Endodermal cell (in vitro differentiated cells): ENCODE data around the gene TNNI3K. TPM values are rescaled to one million over a fixed set of nuclear protein-coding genes. Genes with fewer than 3 reads are reported as not detected.

Source experiments
- DNase-seq: peaks from one replicate; pipeline ENCODE4 v3.0.0-alpha.2; 2017
- H3K27ac ChIP-seq: 2 replicates; pipeline ENCODE4 v1.5.1; 2013; ENCODE audit warnings: mild to moderate bottlenecking, low read depth, low read length, moderate library complexity
- H3K27me3 ChIP-seq: 2 replicates; pipeline ENCODE4 v1.6.1; 2013; ENCODE audit warnings: mild to moderate bottlenecking, low read length, moderate library complexity; ENCODE audit not compliant: insufficient read depth, control insufficient read depth, poor library complexity, severe bottlenecking
- H3K36me3 ChIP-seq: 2 replicates; pipeline ENCODE4 v1.7.0; 2013; ENCODE audit warnings: mild to moderate bottlenecking, low read length, moderate library complexity; ENCODE audit not compliant: control insufficient read depth, insufficient read depth
- H3K4me1 ChIP-seq: one replicate; pipeline ENCODE4 v1.7.0; 2013; ENCODE audit warnings: low read length; ENCODE audit not compliant: control insufficient read depth, insufficient read depth
- H3K4me3 ChIP-seq: 2 replicates; pipeline ENCODE4 v1.5.1; 2013; ENCODE audit warnings: mild to moderate bottlenecking, low read length, moderate library complexity
- H3K9ac ChIP-seq: 2 replicates; pipeline ENCODE4 v1.6.1; 2013; ENCODE audit warnings: mild to moderate bottlenecking, low read length, moderate library complexity; ENCODE audit not compliant: poor library complexity, severe bottlenecking; ENCODE audit errors: extremely low read depth
- H3K9me3 ChIP-seq: 2 replicates; pipeline ENCODE4 v1.6.1; 2013; ENCODE audit warnings: mild to moderate bottlenecking, low read length, moderate library complexity; ENCODE audit not compliant: control insufficient read depth
- H3K27ac Mint-ChIP-seq: 2 replicates; pipeline ENCODE4 v1.8.0; 2020; ENCODE audit warnings: mixed read lengths
- H3K27me3 Mint-ChIP-seq: 2 replicates; pipeline ENCODE4 v1.8.0; 2021; ENCODE audit warnings: mild to moderate bottlenecking, mixed read lengths; ENCODE audit not compliant: insufficient read depth
- H3K36me3 Mint-ChIP-seq: 2 replicates; pipeline ENCODE4 v1.8.0; 2020; ENCODE audit warnings: low read depth, mixed read lengths
- H3K4me1 Mint-ChIP-seq: 2 replicates; pipeline ENCODE4 v1.8.0; 2020; ENCODE audit warnings: mixed read lengths
- H3K4me3 Mint-ChIP-seq: 2 replicates; pipeline ENCODE4 v1.8.0; 2020; ENCODE audit warnings: mild to moderate bottlenecking, moderate library complexity, mixed read lengths
- H3K9me3 Mint-ChIP-seq: 2 replicates; pipeline ENCODE4 v1.8.0; 2020; ENCODE audit warnings: mild to moderate bottlenecking, mixed read lengths
- CTCF ChIP-seq: fragments of 200-600 bp; sonication (generic); conservative IDR thresholded peaks from 2 replicates; pipeline ENCODE4 v1.5.0; 2021; ENCODE audit warnings: antibody characterized with exemption, mild to moderate bottlenecking
- WGBS, 2 experiments: methylation state at CpG; one replicate each; pipeline versions ENCODE4 v1.1.5 to v1.1.7; 2013; ENCODE audit warnings: missing lambda C conversion rate in 2 of 2, mixed read lengths in 1 of 2; ENCODE audit not compliant: insufficient coverage in 1 of 2, insufficient read length in 1 of 2; 5-methylcytosine and 5-hydroxymethylcytosine counted together
- total RNA-seq, 2 donors: library from RNA; stranded (reverse); fragmentation: NEBNext Ultra II Directional in 1 of 2; extraction: Animal tissue kit (Norgen Biotek cat#: 25700) in 1 of 2; gene quantifications; 2 replicates in 1 of 2; 3 replicates in 1 of 2; pipeline ENCODE4 v1.2.1, GENCODE V29; 2021

Gene TNNI3K
- total RNA-seq, 2 donors from 2014 or later: 1.1 TPM; not detected in 1

DNA sequence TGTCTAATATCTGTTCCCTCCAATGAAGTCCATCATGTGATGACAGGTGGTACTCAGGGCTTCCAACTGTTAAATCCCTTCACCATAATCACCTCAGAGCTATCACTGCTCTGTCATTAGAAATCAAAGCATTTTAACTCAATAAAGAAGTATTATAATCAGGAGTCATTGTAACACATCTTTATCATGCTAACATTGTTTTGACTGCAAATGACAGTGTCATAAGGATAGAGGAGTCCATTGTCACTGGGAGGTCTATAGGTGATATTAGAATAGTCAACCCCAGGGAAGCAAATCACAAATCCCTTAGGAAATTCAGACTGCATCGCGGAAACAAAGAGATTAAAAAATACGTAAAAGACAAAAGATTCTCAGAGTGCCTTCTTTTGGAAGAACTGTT is 246.4 kb downstream of the TNNI3K start:
- Histone ChIP-seq H3K4me1 (peaks cover 2% of the 10 kb centered on the region), H3K9me3 (no peaks in the 10 kb centered on the region), H3K9ac (no peak overlapping the region), H3K36me3 (no peaks in the 10 kb centered on the region), H3K4me3 (no peak overlapping the region), H3K27me3 (no peaks in the 10 kb centered on the region), H3K27ac (no peak overlapping the region)
- H3K4me1 Mint-ChIP-seq: peaks cover 20% of the 10 kb centered on the region
- peaks cover 5% of the 10 kb centered on the region for H3K27me3 Mint-ChIP-seq
- H3K4me3 Mint-ChIP-seq: no peak overlapping the region
- no peaks in the 10 kb centered on the region for H3K36me3 Mint-ChIP-seq
- no peak overlapping the region for H3K27ac Mint-ChIP-seq
- 77 to 93% methylated on average over 3 of the region's 3 CpGs for WGBS, 2 experiments
- no peak for TF ChIP-seq CTCF
- no peak for DNase-seq
- H3K9me3 Mint-ChIP-seq: no peaks in the 10 kb centered on the region

- no peaks in the 10 kb centered on the region for H3K36me3 Mint-ChIP-seq
- WGBS, 2 experiments: 96% methylated on average over 3 of the region's 3 CpGs; no CpG with 5 or more reads in 1 of the 2 experiments
These were observed 250.4 kb downstream of the TNNI3K start for GRCh38 chr1:74485622-74486021.

GRCh38 chr1:74486036-74486435 is 250.8 kb downstream of the TNNI3K start:
- Mint-ChIP-seq H3K36me3 (no peaks in the 10 kb centered on the region), H3K4me1 (peaks cover 15% of the 10 kb centered on the region), H3K27me3 (no peaks in the 10 kb centered on the region), H3K27ac (no peak overlapping the region), H3K9me3 (no peaks in the 10 kb centered on the region), H3K4me3 (no peak overlapping the region)
- H3K27me3 ChIP-seq: no peaks in the 10 kb centered on the region
- H3K36me3 ChIP-seq: no peaks in the 10 kb centered on the region
- H3K9me3 ChIP-seq: no peaks in the 10 kb centered on the region
- no peak overlapping the region for H3K27ac ChIP-seq
- WGBS, 2 experiments: 87% methylated on average over 1 of the region's 1 CpG; no CpG with 5 or more reads in 1 of the 2 experiments
- no peak for TF ChIP-seq CTCF
- DNase-seq: no peak
- H3K4me3 ChIP-seq: no peak overlapping the region
- no peak overlapping the region for H3K9ac ChIP-seq
- H3K4me1 ChIP-seq: peaks cover 2% of the 10 kb centered on the region

More at GRCh38 chr1:74485622-74486021, 250.4 kb downstream of the TNNI3K start:
- H3K27ac ChIP-seq: no peak overlapping the region
- Mint-ChIP-seq H3K27ac (no peak overlapping the region), H3K27me3 (peaks cover 2% of the 10 kb centered on the region), H3K4me3 (no peak overlapping the region), H3K4me1 (peaks cover 16% of the 10 kb centered on the region), H3K9me3 (no peaks in the 10 kb centered on the region)
- no peak for TF ChIP-seq CTCF
- no peaks in the 10 kb centered on the region for H3K27me3 ChIP-seq
- no peaks in the 10 kb centered on the region for H3K9me3 ChIP-seq
- no peak overlapping the region for H3K9ac ChIP-seq
- peaks cover 2% of the 10 kb centered on the region for H3K4me1 ChIP-seq
- no peaks in the 10 kb centered on the region for H3K36me3 ChIP-seq
- no peak overlapping the region for H3K4me3 ChIP-seq
- no peak for DNase-seq
